ENCODE data around the gene PKD2L2. TPM values are rescaled to one million over a fixed set of nuclear protein-coding genes. Genes with fewer than 3 reads are reported as not detected.

Gene PKD2L2
- polyA plus RNA-seq, 2 of the 4 experiments (the other 2 are of a cell fraction), result 0.04 to 0.05 TPM

DNA sequence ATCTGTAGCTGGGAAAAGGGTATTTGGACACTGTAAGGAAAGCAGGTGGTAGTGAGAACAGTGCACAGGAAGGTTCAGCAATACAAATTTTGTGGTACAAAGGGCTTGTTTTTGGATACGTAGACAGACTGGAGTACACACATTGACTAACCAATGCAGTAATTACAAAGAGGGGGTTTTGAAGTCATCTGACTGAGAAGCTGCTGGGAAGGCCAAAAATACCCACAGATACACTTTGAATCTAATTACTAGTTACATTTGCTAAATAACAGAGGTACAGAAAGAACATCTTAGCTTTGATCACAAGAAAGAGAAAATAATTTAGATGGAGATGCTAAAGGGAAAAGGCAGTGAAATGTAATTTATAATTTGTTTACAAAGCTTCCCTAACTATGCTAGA lies 45.9 kb downstream of the PKD2L2 start:
- Histone ChIP-seq H3K4me3 (no peak overlapping the region), H3K4me2 (no peak overlapping the region), H3K27ac (no peak overlapping the region), H3K9me3 (no peaks in the 10 kb centered on the region), H3K4me1 (no peaks in the 10 kb centered on the region)
- FAIRE-seq (no peak), ATAC-seq (no peak), DNase-seq (ENCODE audit: low read depth in 1 of 2, low spot score in 1 of 2) (no peak)
- ChIA-PET CTCF (interaction anchor here (0.6 to 1.7 kb wide), 4 partner anchors 71 to 193 kb away, joined by 3 to 6 read pairs (median 4); no protein-coding TSS in a partner anchor), POLR2A (no interaction called here)
- WGBS (ENCODE audit: missing lambda C conversion rate), result 90% methylated on average over 1 of the region's 1 CpG
- no peak for TF ChIP-seq HDAC2 (IDR thresholded peaks at IDR 0.05)
- no peak for TF ChIP-seq FOSB (CRISPR knock-in tag; IDR thresholded peaks at IDR 0.05)
- TF ChIP-seq CBX2 (IDR thresholded peaks at IDR 0.05; ENCODE audit: borderline replicate concordance, low read depth), result no peak

DNA sequence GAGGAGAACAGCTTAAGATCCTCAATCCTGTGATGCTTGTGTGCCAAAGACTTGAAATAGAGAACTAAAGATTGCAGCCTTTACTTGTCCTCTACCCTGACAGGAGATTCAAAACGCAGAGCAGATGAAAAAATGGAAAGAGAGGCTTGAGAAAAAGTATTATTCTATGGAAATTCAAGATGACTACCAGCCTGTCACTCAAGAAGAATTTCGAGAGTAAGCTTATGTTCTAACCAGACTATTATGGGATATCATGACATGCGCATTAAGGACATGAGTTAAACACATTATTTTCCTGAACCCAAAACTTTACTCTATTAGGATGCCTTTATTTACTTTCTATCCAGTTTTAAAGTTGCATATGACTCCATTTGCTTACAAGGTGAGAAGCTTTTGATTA lies 46.4 kb downstream of the PKD2L2 start:
- CTCF ChIA-PET, result interaction anchor here (0.6 to 1.7 kb wide), 4 partner anchors 19 to 193 kb away, joined by 3 to 6 read pairs (median 4); no protein-coding TSS in a partner anchor
- Histone ChIP-seq H3K4me3 (no peak overlapping the region), H3K4me2 (no peak overlapping the region), H3K9me3 (no peaks in the 10 kb centered on the region), H3K4me1 (no peaks in the 10 kb centered on the region), H3K27ac (no peak overlapping the region)
- TF ChIP-seq MAFK (IDR thresholded peaks at IDR 0.05; ENCODE audit: partially characterized antibody), result no peak
- no peak for TF ChIP-seq NFE2L2 (conservative IDR thresholded peaks at IDR 0.05; ENCODE audit: low read length)
- TF ChIP-seq POLR2A (IDR thresholded peaks at IDR 0.05; ENCODE audit: low read length), result no peak
- TF ChIP-seq CBX8 (IDR thresholded peaks at IDR 0.05), result no peak
- TF ChIP-seq BCL3 (IDR thresholded peaks at IDR 0.05), result no peak
- TF ChIP-seq CEBPB (IDR thresholded peaks at IDR 0.05), result no peak
- TF ChIP-seq RNF2 (IDR thresholded peaks at IDR 0.05; ENCODE audit: borderline replicate concordance, low read depth), result no peak
- no peak for TF ChIP-seq PHF8 (IDR thresholded peaks at IDR 0.05; ENCODE audit: borderline replicate concordance, low read depth)
- no peak for TF ChIP-seq ZFP36 (IDR thresholded peaks at IDR 0.05; ENCODE audit: borderline replicate concordance, partially characterized antibody)
- TF ChIP-seq USF2 (IDR thresholded peaks at IDR 0.05), result no peak
- no peak for TF ChIP-seq ZC3H11A (IDR thresholded peaks at IDR 0.05)
- TF ChIP-seq ELK1 (IDR thresholded peaks at IDR 0.05; ENCODE audit: low read depth, low read length), result no peak
- TF ChIP-seq POLR2AphosphoS2 (conservative IDR thresholded peaks at IDR 0.05; ENCODE audit: low read length), result no peak
- no peak for TF ChIP-seq RARB (CRISPR knock-in tag; IDR thresholded peaks at IDR 0.05)
- no peak for TF ChIP-seq CTCF (IDR thresholded peaks at IDR 0.05)
- TF ChIP-seq SREBF2 (IDR thresholded peaks at IDR 0.05), result no peak
- TF ChIP-seq NPAS2 (CRISPR knock-in tag; IDR thresholded peaks at IDR 0.05; ENCODE audit: borderline replicate concordance), result no peak
- no peak for TF ChIP-seq ZSCAN20 (CRISPR knock-in tag; IDR thresholded peaks at IDR 0.05)
- TF ChIP-seq TFCP2L1 (CRISPR knock-in tag; IDR thresholded peaks at IDR 0.05), result no peak
- TF ChIP-seq GATA3 (IDR thresholded peaks at IDR 0.05; ENCODE audit: borderline replicate concordance), result no peak
- POLR2A ChIA-PET, result no interaction called here
- ATAC-seq (no peak), FAIRE-seq (no peak), DNase-seq (ENCODE audit: low read depth in 1 of 2, low spot score in 1 of 2) (no peak)
- 85% methylated on average over 3 of the region's 3 CpGs for WGBS (ENCODE audit: missing lambda C conversion rate)

All from A549 (cell line).